HFF-Myc (cell line): ENCODE results near the gene SCP2D1.

Source experiments
- DNase-seq: peaks from one replicate; pipeline ENCODE4 v3.0.0-alpha.2; 2011; ENCODE audit warnings: low read depth; ENCODE audit errors: extremely low read depth
- H3K4me3 ChIP-seq: replicated peaks from 2 replicates; pipeline ENCODE4 v1.5.1; 2011; ENCODE audit warnings: low read depth, mild to moderate bottlenecking, control low read depth, low read length
- CTCF ChIP-seq: IDR thresholded peaks from 2 replicates; pipeline ENCODE4 v1.5.1; 2012; ENCODE audit warnings: mild to moderate bottlenecking, low read depth, low read length, control low read depth; ENCODE audit errors: missing control alignments

SCP2D1 gene

GRCh38 chr20:18849131-18849530 lies 35.5 kb downstream of the SCP2D1 start:
- H3K4me3 ChIP-seq: no peak overlapping the region
- no peak for TF ChIP-seq CTCF

GRCh38 chr20:18851629-18852028 lies 38.0 kb downstream of the SCP2D1 start:
- no peak overlapping the region for H3K4me3 ChIP-seq
- no peak for TF ChIP-seq CTCF
- no peak for DNase-seq

More at GRCh38 chr20:18849131-18849530, 35.5 kb downstream of the SCP2D1 start:
- no peak for DNase-seq

- TF ChIP-seq CTCF: no peak
- no peak overlapping the region for H3K4me3 ChIP-seq
- no peak for DNase-seq
Measured at GRCh38 chr20:18852318-18852717, 38.7 kb downstream of the SCP2D1 start.

- DNase-seq: no peak
- H3K4me3 ChIP-seq: no peak overlapping the region
- TF ChIP-seq CTCF: no peak
Measured at GRCh38 chr20:18853216-18853615, 39.6 kb downstream of the SCP2D1 start.

- no peak for TF ChIP-seq CTCF
- DNase-seq: no peak
- no peak overlapping the region for H3K4me3 ChIP-seq
Measured at GRCh38 chr20:18853946-18854646, 40.5 kb downstream of the SCP2D1 start.

GRCh38 chr20:18855882-18856281 lies 42.3 kb downstream of the SCP2D1 start:
- DNase-seq: no peak
- H3K4me3 ChIP-seq: no peak overlapping the region
- no peak for TF ChIP-seq CTCF

- no peak for DNase-seq
Measured at GRCh38 chr20:18856873-18857272, 43.3 kb downstream of the SCP2D1 start.

More at GRCh38 chr20:18856873-18857272, 43.3 kb downstream of the SCP2D1 start:
- no peak for TF ChIP-seq CTCF
- H3K4me3 ChIP-seq: no peak overlapping the region
